Measurements from ENCODE around the gene ACTRT2. TPM values are rescaled to one million over a fixed set of nuclear protein-coding genes. Genes with fewer than 3 reads are reported as not detected.

ACTRT2 gene
- total RNA-seq, result not detected

DNA sequence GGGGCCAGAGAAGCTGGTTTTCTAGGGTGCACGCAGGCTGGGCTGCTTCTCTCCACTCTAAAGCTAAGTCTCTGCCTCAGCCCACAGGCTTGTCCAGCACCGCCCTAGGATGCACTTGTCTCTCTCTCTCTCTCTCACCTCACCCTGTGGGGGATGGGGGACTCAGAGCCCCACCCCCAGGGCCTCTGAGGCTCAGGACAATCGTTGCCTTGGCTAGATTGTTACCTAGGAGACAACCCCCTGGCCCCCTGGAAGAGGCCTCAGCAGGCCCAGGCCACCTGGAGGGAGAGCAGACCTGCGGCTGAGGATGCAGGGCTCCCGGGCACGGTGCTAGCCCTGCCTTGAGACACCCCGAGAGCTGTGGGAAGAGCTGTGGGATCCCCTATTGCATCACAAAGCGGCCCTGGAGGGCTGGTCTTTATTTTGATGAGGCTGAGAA, at the start of gene ACTRT2:
ACTRT2 (plus strand) TSS at position 235 of the 439 bp plus-strand sequence. CDS start 220 bp downstream, outside the sequence.
- Mint-ChIP-seq H3K27me3 (no peaks in the 10 kb centered on the region), H3K4me1 (no peaks in the 10 kb centered on the region), H3K27ac (no peak within 1 kb of the TSS), H3K4me3 (no peak within 1 kb of the TSS), H3K9me3 (ENCODE audit: low read depth) (no peaks in the 10 kb centered on the region), H3K36me3 (ENCODE audit: low read depth) (no peaks in the 10 kb centered on the region)
- ATAC-seq (no peak), DNase-seq (no peak)
- ChIA-PET POLR2A (no interaction called here), CTCF (no interaction called here)
- intact Hi-C loops (cut with DNase I, micrococcal nuclease), result no loop called here

DNA sequence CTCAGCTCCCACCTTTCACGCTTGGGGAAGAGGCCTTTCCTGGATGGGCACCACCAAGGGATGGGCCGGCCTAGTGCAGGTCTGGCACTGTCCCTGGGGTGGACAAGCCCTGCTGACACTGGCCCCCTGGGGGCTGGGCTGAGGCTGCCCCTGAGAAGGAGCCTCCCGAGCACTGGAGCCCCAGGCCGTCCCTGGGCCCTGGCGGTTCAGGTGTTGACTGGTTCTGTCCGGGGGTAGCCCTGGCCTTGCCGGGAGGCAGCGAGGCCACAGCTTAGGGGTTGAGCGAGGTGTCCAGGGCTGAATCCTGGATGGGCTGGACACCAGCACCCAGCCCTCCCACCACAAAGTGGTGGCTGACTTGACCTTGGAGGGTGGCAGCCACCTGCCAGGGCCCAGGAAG, 49.7 kb upstream of the ACTRT2 start:
- Mint-ChIP-seq H3K27ac (no peak overlapping the region), H3K4me1 (no peaks in the 10 kb centered on the region), H3K4me3 (no peak overlapping the region), H3K36me3 (ENCODE audit: low read depth) (no peaks in the 10 kb centered on the region), H3K27me3 (no peaks in the 10 kb centered on the region), H3K9me3 (ENCODE audit: low read depth) (no peaks in the 10 kb centered on the region)
- ChIA-PET POLR2A (no interaction called here), CTCF (no interaction called here)
- intact Hi-C loops (cut with DNase I, micrococcal nuclease), result no loop called here
- no peak for DNase-seq
- no peak for ATAC-seq

DNA sequence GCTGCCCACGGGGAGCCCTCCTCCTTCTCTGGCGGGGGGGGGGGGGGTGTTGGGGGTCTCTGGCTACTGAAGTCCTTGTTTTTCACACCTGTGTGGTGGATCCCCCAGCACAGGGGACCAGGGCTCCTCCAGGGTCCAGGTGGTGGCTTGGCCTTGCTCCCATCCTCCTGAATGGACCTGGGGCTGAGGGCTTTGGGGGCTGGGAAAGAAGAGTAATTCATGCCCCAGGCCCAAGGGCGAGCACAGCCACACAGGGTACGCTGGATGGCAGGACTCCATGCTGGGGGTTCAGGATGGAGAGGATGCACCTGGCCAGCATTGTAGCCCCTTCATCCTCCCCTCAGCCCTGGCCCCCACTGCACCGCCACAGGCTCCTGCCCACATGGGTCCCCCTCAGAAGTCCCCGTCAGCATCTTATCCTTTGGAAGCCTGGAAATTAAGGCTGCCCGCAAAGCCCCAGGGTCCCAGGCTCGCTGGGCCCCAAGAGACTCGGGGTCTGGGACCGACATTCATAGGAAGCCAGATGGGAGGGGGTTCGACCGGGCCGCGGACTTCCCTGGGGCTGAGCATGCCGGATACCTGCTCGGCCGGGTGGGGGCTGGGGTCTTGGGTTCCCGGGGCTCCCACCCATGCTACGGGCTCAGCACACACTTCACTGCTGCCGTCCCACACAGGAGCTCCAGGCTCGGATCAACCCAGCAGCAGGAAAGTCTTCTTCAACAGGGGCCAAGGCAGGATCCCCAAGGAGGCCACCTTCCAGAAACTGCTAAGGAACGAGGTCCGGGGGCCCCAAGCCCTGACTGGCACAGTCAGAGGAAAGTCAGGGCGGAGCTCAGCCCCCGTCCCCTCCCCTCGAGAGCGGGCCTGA, 49.0 kb upstream of the ACTRT2 start:
- DNase-seq (no peak), ATAC-seq (no peak)
- Mint-ChIP-seq H3K9me3 (ENCODE audit: low read depth) (no peaks in the 10 kb centered on the region), H3K27ac (no peak overlapping the region), H3K4me3 (no peak overlapping the region), H3K36me3 (ENCODE audit: low read depth) (no peaks in the 10 kb centered on the region), H3K4me1 (no peaks in the 10 kb centered on the region), H3K27me3 (no peaks in the 10 kb centered on the region)
- intact Hi-C loops (cut with DNase I, micrococcal nuclease), result no loop called here
- POLR2A ChIA-PET, result no interaction called here
- CTCF ChIA-PET, result no interaction called here

DNA sequence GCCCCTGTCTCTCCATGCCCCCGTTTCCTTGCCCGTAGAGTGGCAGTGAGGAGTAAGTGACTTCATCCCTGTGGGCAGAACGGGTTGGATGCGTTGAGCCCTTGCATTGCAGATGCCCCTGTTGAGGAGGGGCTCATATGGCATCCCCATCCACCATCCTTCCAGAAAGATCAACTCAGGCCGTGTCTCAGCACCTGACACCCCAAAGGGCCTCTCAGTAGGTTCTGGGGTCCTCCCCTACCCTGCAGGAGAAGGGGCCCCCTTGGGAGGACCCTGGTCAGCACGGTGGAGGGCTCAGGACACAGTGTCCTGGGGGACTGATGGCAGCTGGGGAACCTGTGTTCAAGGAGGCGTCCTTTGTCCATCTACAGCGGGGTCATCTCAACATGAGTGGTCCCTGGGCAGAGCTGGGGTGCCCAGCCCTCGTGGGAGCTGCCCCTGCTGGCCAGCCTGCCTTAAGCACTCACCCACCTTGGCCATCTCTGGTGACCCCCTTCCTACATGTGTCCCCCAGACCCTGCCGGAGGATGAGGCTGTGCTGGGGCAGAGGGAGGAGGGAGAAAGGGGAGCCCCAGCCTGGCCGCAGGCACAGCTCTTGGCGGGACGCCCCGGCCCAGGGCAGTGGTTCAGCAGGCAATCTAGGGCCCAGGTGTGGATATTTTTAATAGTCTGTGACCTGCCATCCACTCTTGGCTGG, 48.2 kb upstream of the ACTRT2 start:
- ChIA-PET CTCF (no interaction called here), POLR2A (no interaction called here)
- DNase-seq (no peak), ATAC-seq (no peak)
- Mint-ChIP-seq H3K4me3 (no peak overlapping the region), H3K36me3 (ENCODE audit: low read depth) (no peaks in the 10 kb centered on the region), H3K9me3 (ENCODE audit: low read depth) (no peaks in the 10 kb centered on the region), H3K27ac (no peak overlapping the region), H3K27me3 (no peaks in the 10 kb centered on the region), H3K4me1 (no peaks in the 10 kb centered on the region)
- intact Hi-C loops (cut with DNase I, micrococcal nuclease), result no loop called here

DNA sequence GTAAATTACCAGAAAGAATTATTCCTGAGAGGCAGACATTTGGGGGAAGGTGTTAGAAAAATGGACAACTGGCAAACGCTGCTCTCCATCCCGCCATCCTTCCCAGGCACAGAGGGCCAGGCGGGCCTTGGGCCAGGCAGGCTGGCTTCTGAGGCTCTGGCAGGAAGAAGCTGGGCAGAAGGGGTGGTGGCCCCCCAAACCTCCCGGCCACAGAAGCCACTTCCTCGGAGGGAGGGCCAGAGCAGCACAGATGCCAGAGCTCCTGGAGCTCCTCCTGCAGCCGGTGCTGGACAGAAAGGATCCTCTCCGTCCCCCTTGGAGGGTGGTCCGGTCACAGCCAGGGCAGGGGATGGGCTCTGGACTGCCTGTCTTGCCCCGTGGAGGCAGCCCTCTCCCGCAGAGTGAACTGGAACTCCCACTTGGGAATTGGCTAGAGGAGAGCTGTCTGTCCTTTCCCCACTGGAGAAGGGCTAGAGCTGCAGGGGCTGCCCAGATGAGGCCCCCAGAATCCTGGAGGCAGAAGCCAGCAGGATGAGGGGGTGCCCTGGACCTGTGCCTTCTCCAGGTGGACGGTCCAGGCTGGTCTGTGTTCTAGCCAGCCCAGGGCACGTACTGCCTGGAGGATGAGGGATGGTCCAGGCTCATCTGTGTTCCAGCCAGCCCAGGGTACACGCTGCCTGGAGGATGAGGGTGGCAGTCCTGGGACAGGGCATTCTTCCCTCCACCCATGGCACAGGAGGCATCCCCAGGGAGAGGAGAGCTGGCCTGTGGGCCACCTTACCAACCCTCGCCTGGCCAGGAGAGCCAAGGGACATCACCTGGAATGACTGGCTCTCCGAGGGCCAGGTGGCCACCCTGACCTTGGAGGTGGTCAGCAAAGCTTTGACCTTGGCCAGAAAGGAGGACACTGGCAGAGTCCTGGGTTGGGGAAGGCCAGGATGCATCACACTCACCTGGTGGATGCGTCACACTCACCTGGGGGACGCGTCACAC, 47.4 kb upstream of the ACTRT2 start:
- Mint-ChIP-seq H3K27ac (no peak overlapping the region), H3K27me3 (no peaks in the 10 kb centered on the region), H3K36me3 (ENCODE audit: low read depth) (no peaks in the 10 kb centered on the region), H3K9me3 (ENCODE audit: low read depth) (no peaks in the 10 kb centered on the region), H3K4me3 (no peak overlapping the region), H3K4me1 (no peaks in the 10 kb centered on the region)
- DNase-seq, result no peak
- ChIA-PET POLR2A (no interaction called here), CTCF (interaction anchor here (0.6 to 0.7 kb wide), 2 partner anchors 52 to 105 kb away, joined by 3 read pairs; no protein-coding TSS in a partner anchor)
- intact Hi-C loops (cut with DNase I, micrococcal nuclease), result no loop called here
- no peak for ATAC-seq

DNA sequence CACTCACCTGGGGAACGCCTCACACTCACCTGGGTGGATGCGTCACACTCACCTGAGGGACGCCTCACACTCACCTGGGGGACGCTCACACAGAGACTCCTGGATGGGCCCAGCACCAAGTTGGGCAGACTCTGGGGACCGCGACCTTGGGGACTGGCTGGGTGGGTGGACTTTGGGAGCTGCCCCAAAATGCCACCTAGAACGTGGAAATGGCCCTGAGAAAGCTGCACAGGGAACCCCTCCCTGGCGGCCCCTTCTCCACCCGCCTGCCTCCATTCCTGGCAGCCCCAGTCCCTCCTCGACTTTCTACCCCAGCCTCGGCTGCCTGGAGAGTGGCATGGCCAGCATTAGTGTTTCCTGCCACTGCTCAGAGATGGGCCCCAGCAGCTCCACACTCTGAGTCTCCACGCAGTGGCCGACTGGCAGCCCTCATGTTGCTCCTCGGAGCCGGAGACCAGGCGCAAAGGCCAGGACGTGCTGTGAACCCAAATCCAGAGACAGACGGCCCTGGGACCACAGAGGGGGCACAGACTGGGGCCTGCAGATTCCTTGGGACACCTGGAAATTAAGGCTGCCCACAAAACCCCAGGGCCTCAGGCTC, 46.5 kb upstream of the ACTRT2 start:
- H3K9me3 Mint-ChIP-seq (ENCODE audit: low read depth), result no peaks in the 10 kb centered on the region
- DNase-seq (no peak), ATAC-seq (no peak)
- POLR2A ChIA-PET, result no interaction called here
- H3K27ac Mint-ChIP-seq, result no peak overlapping the region
- no peaks in the 10 kb centered on the region for H3K36me3 Mint-ChIP-seq (ENCODE audit: low read depth)
- no peak overlapping the region for H3K4me3 Mint-ChIP-seq
- no peaks in the 10 kb centered on the region for H3K27me3 Mint-ChIP-seq
- intact Hi-C loops (cut with DNase I, micrococcal nuclease), result no loop called here
- CTCF ChIA-PET, result no interaction called here
- no peaks in the 10 kb centered on the region for H3K4me1 Mint-ChIP-seq

DNA sequence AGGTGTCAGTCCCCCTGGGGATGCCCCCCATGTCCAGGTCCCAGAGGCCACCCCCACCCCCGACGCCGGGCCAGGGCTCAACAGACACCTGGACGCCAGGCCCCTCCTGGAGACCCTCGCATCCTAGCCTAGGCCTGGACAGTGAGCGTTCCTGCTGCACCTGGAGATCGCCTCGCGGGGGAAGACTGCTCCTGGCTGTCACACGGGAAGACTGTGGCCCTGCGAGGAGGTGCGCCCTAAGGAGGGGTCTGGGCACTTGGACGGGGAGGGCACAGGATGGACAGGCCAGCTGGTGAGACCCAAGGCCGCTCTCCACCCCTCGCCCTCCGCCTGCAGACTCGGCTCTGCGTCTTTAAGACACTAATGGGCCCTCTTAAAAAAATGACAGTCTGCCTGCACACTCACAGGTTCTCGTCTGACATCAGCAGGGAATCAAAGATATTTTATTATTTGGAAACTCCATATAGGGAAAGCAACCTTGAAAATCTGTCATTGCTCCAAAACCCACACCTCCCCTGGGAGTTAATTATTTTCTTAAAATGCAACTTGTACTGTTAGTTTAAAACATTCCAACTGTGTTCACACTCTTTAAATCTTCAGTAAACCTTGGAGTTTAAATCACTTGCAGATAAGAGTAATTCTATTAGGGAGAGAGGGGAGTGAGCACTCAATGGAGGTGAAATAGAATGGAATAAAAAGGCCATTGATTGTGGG, 45.6 kb upstream of the ACTRT2 start:
- intact Hi-C loops (cut with DNase I, micrococcal nuclease), result no loop called here
- H3K4me1 Mint-ChIP-seq, result no peaks in the 10 kb centered on the region
- no peak overlapping the region for H3K4me3 Mint-ChIP-seq
- no peaks in the 10 kb centered on the region for H3K36me3 Mint-ChIP-seq (ENCODE audit: low read depth)
- no peak overlapping the region for H3K27ac Mint-ChIP-seq
- DNase-seq (no peak), ATAC-seq (no peak)
- CTCF ChIA-PET, result no interaction called here
- H3K27me3 Mint-ChIP-seq, result no peaks in the 10 kb centered on the region
- POLR2A ChIA-PET, result no interaction called here
- H3K9me3 Mint-ChIP-seq (ENCODE audit: low read depth), result no peaks in the 10 kb centered on the region

DNA sequence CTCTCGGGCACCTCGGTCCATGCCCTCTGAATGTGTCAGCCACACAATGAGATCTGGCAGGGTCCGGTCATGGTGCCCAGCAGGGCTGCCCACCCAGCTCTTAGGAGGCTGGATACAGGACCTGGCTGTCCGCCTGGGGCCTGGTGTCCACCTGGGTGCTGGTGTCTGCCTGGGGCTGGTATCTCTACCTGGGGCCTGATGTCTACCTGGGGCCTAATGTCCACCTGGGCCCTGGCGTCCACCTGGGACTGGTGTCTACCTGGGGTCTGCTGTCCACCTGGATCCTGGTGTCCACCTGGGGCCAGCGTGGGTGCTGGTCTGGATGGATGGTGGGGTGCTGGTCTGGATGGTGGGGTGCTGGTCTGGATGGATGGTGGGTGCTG, 45.1 kb upstream of the ACTRT2 start:
- Mint-ChIP-seq H3K27ac (no peak overlapping the region), H3K27me3 (no peaks in the 10 kb centered on the region), H3K36me3 (ENCODE audit: low read depth) (no peaks in the 10 kb centered on the region), H3K9me3 (ENCODE audit: low read depth) (no peaks in the 10 kb centered on the region), H3K4me3 (no peak overlapping the region), H3K4me1 (no peaks in the 10 kb centered on the region)
- ChIA-PET CTCF (no interaction called here), POLR2A (no interaction called here)
- ATAC-seq (no peak), DNase-seq (no peak)
- intact Hi-C loops (cut with DNase I, micrococcal nuclease), result no loop called here

DNA sequence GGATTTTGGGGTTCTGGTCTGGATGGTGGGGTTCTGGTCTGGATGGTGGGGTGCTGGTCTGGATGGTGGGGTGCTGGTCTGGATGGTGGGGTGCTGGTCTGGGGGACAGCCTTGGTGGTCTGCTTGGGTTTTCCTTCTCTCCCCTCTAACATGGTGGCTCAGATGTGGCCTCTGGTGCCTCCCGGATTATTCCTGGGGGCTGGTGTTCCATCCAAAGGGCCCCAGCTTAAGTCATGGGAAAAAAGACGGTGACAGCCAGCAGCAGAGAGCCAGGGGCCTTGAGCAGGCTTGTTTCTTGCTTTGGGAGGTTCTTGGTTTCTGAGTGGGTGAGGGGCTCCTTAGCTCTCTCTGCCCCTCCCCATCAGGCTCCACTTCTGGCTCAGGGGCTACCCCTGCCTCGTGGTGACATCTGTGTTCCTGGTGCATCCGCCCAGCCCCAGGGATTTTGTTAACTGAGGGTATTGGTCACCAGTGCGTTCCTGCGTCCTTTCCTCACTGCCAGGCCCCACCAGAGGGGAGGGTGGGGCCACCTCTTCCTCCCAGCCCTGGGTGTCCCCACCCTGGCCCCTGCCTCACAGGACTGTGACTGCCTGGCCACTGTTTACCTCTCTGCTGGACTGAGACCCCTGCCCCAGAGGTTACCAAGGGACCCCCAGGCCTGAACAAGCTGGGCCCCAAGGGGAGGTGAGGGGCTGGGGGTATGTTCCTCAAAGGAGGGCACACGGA, 43.2 kb upstream of the ACTRT2 start:
- CTCF ChIA-PET, result no interaction called here
- ATAC-seq, result no peak
- intact Hi-C loops (cut with DNase I, micrococcal nuclease), result no loop called here
- no peak for DNase-seq
- no peak overlapping the region for H3K4me3 Mint-ChIP-seq
- H3K4me1 Mint-ChIP-seq, result no peaks in the 10 kb centered on the region
- no peaks in the 10 kb centered on the region for H3K36me3 Mint-ChIP-seq (ENCODE audit: low read depth)
- POLR2A ChIA-PET, result no interaction called here
- no peak overlapping the region for H3K27ac Mint-ChIP-seq
- H3K9me3 Mint-ChIP-seq (ENCODE audit: low read depth), result no peaks in the 10 kb centered on the region
- H3K27me3 Mint-ChIP-seq, result no peaks in the 10 kb centered on the region

DNA sequence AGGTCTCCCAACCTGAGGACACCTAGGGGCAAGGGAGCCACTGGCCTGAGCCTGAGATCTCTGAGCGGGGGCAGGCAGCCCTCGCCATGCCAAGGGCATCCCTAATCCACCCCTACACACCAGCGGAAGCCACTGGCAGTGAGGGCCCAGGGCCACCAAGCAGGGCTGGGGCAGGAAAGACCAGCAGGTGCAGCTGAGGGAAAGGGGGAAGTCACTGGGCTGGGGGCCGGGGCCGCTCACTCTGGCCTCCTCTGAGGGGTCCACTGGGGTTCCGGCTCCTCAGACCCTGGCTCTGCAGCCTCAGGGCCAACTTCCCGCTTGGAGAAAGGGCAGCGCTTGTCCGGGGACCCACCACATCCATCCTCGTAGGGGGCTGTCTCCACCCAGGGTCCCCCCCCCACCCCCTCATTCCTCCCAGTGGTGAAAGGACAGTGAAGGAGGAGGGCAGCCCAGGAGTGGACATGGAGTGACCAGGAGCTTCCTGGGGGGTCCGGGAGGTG, 42.5 kb upstream of the ACTRT2 start:
- DNase-seq (no peak), ATAC-seq (no peak)
- H3K27ac Mint-ChIP-seq, result no peak overlapping the region
- H3K4me3 Mint-ChIP-seq, result no peak overlapping the region
- intact Hi-C loops (cut with DNase I, micrococcal nuclease), result no loop called here
- ChIA-PET CTCF (no interaction called here), POLR2A (no interaction called here)
- no peaks in the 10 kb centered on the region for H3K36me3 Mint-ChIP-seq (ENCODE audit: low read depth)
- H3K9me3 Mint-ChIP-seq (ENCODE audit: low read depth), result no peaks in the 10 kb centered on the region
- H3K27me3 Mint-ChIP-seq, result no peaks in the 10 kb centered on the region
- H3K4me1 Mint-ChIP-seq, result no peaks in the 10 kb centered on the region
